ENCODE data around the gene SOX30. TPM values are rescaled to one million over a fixed set of nuclear protein-coding genes. Genes with fewer than 3 reads are reported as not detected.

Gene SOX30
- total RNA-seq, 2 experiments from 2014 or later, result not detected

DNA sequence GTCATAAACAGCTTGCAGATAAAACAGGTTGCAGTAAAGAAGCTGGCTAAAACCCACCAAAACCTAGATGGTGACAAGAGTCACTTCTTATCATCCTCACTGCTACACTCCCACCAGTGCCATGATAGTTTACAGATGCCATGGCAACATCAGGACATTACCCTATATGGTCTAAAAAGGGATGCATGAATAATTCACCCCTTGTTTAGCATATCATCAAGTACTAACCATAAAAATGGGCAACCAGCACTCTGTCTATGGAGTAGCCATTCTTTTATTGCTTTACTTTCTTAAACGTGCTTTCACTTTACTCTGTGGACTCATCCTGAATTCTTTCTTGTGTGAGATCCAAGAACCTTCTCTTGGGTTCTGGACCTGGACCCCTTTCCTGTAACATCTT is 6.7 kb upstream of the SOX30 start:
- Histone ChIP-seq H3K27ac (ENCODE audit: low read depth in 1 of 2, low read length in 2 of 2) (no peak overlapping the region), H3K4me1 (ENCODE audit: insufficient read depth, low read length) (no peaks in the 10 kb centered on the region), H3K9me3 (ENCODE audit: control insufficient read depth in 1 of 2, insufficient read depth in 1 of 2, low read length in 2 of 2) (peaks cover 1 to 16% of the 10 kb centered on the region in 2 experiments), H3K4me3 (ENCODE audit: low read length) (no peak overlapping the region), H3K27me3 (ENCODE audit: control insufficient read depth in 1 of 2, insufficient read depth in 2 of 2, low read length in 2 of 2) (no peaks in the 10 kb centered on the region), H3K36me3 (ENCODE audit: insufficient read depth, low read length) (no peaks in the 10 kb centered on the region)
- peaks cover 7% of the 10 kb centered on the region for H3K9me3 Mint-ChIP-seq
- H3K4me3 Mint-ChIP-seq, result no peak overlapping the region
- DNase-seq (no peak), ATAC-seq (ENCODE audit: poor library complexity) (no peak)
- no peak for TF ChIP-seq CTCF (IDR thresholded peaks at IDR 0.05)
- no peaks in the 10 kb centered on the region for H3K27me3 Mint-ChIP-seq
- intact Hi-C loops (cut with DNase I, micrococcal nuclease), result no loop called here
- no peak overlapping the region for H3K27ac Mint-ChIP-seq
- CTCF ChIA-PET, result interaction anchor here (0.6 kb wide), 1 partner anchor 73 kb away, joined by 3 read pairs; no protein-coding TSS in a partner anchor
- peaks cover 66% of the 10 kb centered on the region for H3K36me3 Mint-ChIP-seq (ENCODE audit: low read depth)
- no peaks in the 10 kb centered on the region for H3K4me1 Mint-ChIP-seq (ENCODE audit: low read depth)
- POLR2A ChIA-PET, result no interaction called here

DNA sequence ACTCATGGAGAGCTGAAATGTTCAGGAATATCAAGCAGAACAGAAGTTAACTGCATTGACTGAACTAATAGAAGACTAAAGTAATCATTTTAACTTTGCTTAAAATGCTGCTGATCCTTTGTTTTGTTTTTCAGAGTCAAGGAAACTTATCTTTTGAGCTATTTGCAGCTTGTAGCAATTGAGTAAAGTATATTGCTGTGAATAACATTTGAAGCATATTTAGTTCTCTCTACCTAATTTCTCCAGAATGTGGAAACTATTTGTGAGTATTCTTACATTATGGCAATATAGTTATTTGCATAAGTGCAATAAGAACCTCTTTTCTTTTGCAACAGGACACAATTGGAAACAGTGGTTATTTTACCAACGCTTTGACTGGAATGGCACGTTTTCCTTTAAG is 5.3 kb upstream of the SOX30 start:
- Mint-ChIP-seq H3K4me1 (ENCODE audit: low read depth) (peaks cover 11% of the 10 kb centered on the region), H3K4me3 (no peak overlapping the region), H3K9me3 (peaks cover 9% of the 10 kb centered on the region), H3K27me3 (no peaks in the 10 kb centered on the region), H3K27ac (no peak overlapping the region), H3K36me3 (ENCODE audit: low read depth) (peaks cover 66% of the 10 kb centered on the region)
- no peak for DNase-seq
- no peak for TF ChIP-seq CTCF (IDR thresholded peaks at IDR 0.05)
- Histone ChIP-seq H3K36me3 (ENCODE audit: insufficient read depth, low read length) (no peaks in the 10 kb centered on the region), H3K27ac (ENCODE audit: low read depth in 1 of 2, low read length in 2 of 2) (no peak overlapping the region), H3K9me3 (ENCODE audit: control insufficient read depth in 1 of 2, insufficient read depth in 1 of 2, low read length in 2 of 2) (peaks cover 4 to 16% of the 10 kb centered on the region in 2 experiments), H3K27me3 (ENCODE audit: control insufficient read depth in 1 of 2, insufficient read depth in 2 of 2, low read length in 2 of 2) (no peaks in the 10 kb centered on the region), H3K4me3 (ENCODE audit: low read length) (no peak overlapping the region), H3K4me1 (ENCODE audit: insufficient read depth, low read length) (peaks cover 2% of the 10 kb centered on the region)
- ChIA-PET POLR2A (no interaction called here), CTCF (no interaction called here)
- intact Hi-C loops (cut with DNase I, micrococcal nuclease), result no loop called here
- ATAC-seq (ENCODE audit: poor library complexity), result no peak

GRCh38 chr5:157651623-157652376 is 438 bp downstream of the SOX30 start:
- H3K4me1 ChIP-seq (ENCODE audit: insufficient read depth, low read length), result peaks cover 17% of the 10 kb centered on the region
- H3K4me3 ChIP-seq (ENCODE audit: low read length), result peak overlapping the region; percentile 49
- no peaks in the 10 kb centered on the region for H3K27me3 ChIP-seq (ENCODE audit: control insufficient read depth in 1 of 2, insufficient read depth in 2 of 2, low read length in 2 of 2)
- H3K36me3 Mint-ChIP-seq (ENCODE audit: low read depth), result peaks cover 23% of the 10 kb centered on the region
- CTCF ChIA-PET, result interaction anchor here (0.7 to 2.0 kb wide), 9 partner anchors 14 to 91 kb away, joined by 3 to 8 read pairs (median 3); partner anchors contain the start of genes LSM11 and THG1L
- POLR2A ChIA-PET, result interaction anchor here (1.0 to 1.7 kb wide), 6 partner anchors 44 to 110 kb away, joined by 3 to 7 read pairs (median 4); partner anchors contain the start of genes LSM11 and THG1L
- H3K27ac ChIP-seq (ENCODE audit: low read depth in 1 of 2, low read length in 2 of 2), result peak overlapping the region in 1 of 2 donors; percentile 13
- no peaks in the 10 kb centered on the region for H3K27me3 Mint-ChIP-seq
- peaks cover 0 to 11% of the 10 kb centered on the region in 2 experiments for H3K9me3 ChIP-seq (ENCODE audit: control insufficient read depth in 1 of 2, insufficient read depth in 1 of 2, low read length in 2 of 2)
- DNase-seq (peak; percentile 70 to 94 (median 81)), ATAC-seq (ENCODE audit: poor library complexity) (peak; percentile 99)
- peak overlapping the region; percentile 78 for H3K27ac Mint-ChIP-seq
- no peaks in the 10 kb centered on the region for H3K36me3 ChIP-seq (ENCODE audit: insufficient read depth, low read length)
- H3K9me3 Mint-ChIP-seq, result peaks cover 6% of the 10 kb centered on the region
- intact Hi-C loops (cut with DNase I, micrococcal nuclease), result loop anchor here (5.0 kb wide), 2 partner anchors 91 to 109 kb away; partner anchors contain the start of gene LSM11 (in 2 of the 2)
- H3K4me3 Mint-ChIP-seq, result peak overlapping the region; percentile 81
- peaks cover 21% of the 10 kb centered on the region for H3K4me1 Mint-ChIP-seq (ENCODE audit: low read depth)
- peak; percentile 51 for TF ChIP-seq CTCF (IDR thresholded peaks at IDR 0.05)

Data from CD4-positive, alpha-beta T cell (primary cell).